CD14-positive monocyte (primary cell): ENCODE results near the gene PRRT1. TPM values are rescaled to one million over a fixed set of nuclear protein-coding genes. Genes with fewer than 3 reads are reported as not detected.

Experiments
- DNase-seq, 3 donors: peaks; one replicate each; pipeline ENCODE4 v3.0.0-alpha.2; 2011 to 2022
- H2AFZ ChIP-seq: 2 replicates; pipeline ENCODE4 v1.6.0; 2012; ENCODE audit warnings: mild to moderate bottlenecking, low read depth, low read length, inconsistent platforms; ENCODE audit not compliant: insufficient read depth, poor library complexity, severe bottlenecking
- H3K27ac ChIP-seq, 2 donors: 1 replicate in 1 of 2; 2 replicates in 1 of 2; pipeline ENCODE4 v1.5.1; 2012 to 2013; ENCODE audit warnings: low read length in 2 of 2, control low read depth in 1 of 2, inconsistent platforms in 1 of 2, low read depth in 1 of 2, mild to moderate bottlenecking in 1 of 2
- H3K27me3 ChIP-seq, 2 donors: one replicate each; pipeline versions ENCODE4 v1.6.0 to v1.6.1; 2011 to 2013; ENCODE audit warnings: low read length in 2 of 2; ENCODE audit not compliant: control insufficient read depth in 2 of 2, insufficient read depth in 2 of 2
- H3K36me3 ChIP-seq, 2 donors: replicated peaks in 1 of 2; 1 replicate in 1 of 2; 2 replicates in 1 of 2; pipeline versions ENCODE4 v1.5.1 to v1.6.1; 2012 to 2013; ENCODE audit warnings: low read length in 2 of 2, control low read depth in 1 of 2, inconsistent platforms in 1 of 2, mild to moderate bottlenecking in 1 of 2; ENCODE audit not compliant: insufficient read depth in 2 of 2, control insufficient read depth in 1 of 2
- H3K4me1 ChIP-seq, 2 donors: 1 replicate in 1 of 2; 2 replicates in 1 of 2; pipeline versions ENCODE4 v1.5.1 to v1.6.1; 2012 to 2013; ENCODE audit warnings: low read length in 2 of 2, control low read depth in 1 of 2, inconsistent platforms in 1 of 2, mild to moderate bottlenecking in 1 of 2, moderate library complexity in 1 of 2; ENCODE audit not compliant: insufficient read depth in 2 of 2, control insufficient read depth in 1 of 2
- H3K4me2 ChIP-seq: replicated peaks from 2 replicates; pipeline ENCODE3; 2012; ENCODE audit warnings: low read length, moderate library complexity, mild to moderate bottlenecking; ENCODE audit not compliant: poor library complexity, severe bottlenecking; ENCODE audit errors: extremely low read depth
- H3K4me3 ChIP-seq, 3 experiments: fragments of 200-600 bp in 1 of 3; sonication (generic) in 1 of 3; replicated peaks in 1 of 3; 1 replicate in 2 of 3; 2 replicates in 1 of 3; pipeline ENCODE4 v1.5.1; 2011 to 2013; ENCODE audit warnings: low read length in 3 of 3, mild to moderate bottlenecking in 3 of 3, control low read depth in 2 of 3, low read depth in 2 of 3, inconsistent platforms in 1 of 3, moderate library complexity in 1 of 3
- H3K79me2 ChIP-seq: 2 replicates; pipeline ENCODE4 v1.6.0; 2012; ENCODE audit warnings: mild to moderate bottlenecking, control low read depth, inconsistent platforms, low read length, moderate library complexity; ENCODE audit not compliant: insufficient read depth
- H3K9ac ChIP-seq: 2 replicates; pipeline ENCODE4 v1.6.0; 2017; ENCODE audit warnings: low read length, mild to moderate bottlenecking; ENCODE audit not compliant: insufficient read depth, poor library complexity, severe bottlenecking
- H3K9me3 ChIP-seq, 2 donors: replicated peaks in 1 of 2; 1 replicate in 1 of 2; 2 replicates in 1 of 2; pipeline versions ENCODE4 v1.5.1 to v1.6.1; 2012 to 2013; ENCODE audit warnings: low read length in 2 of 2, control low read depth in 1 of 2; ENCODE audit not compliant: control insufficient read depth in 1 of 2, insufficient read depth in 1 of 2
- H4K20me1 ChIP-seq: 2 replicates; pipeline ENCODE4 v1.6.0; 2012; ENCODE audit warnings: mild to moderate bottlenecking, low read length, control low read depth, moderate library complexity; ENCODE audit not compliant: insufficient read depth
- H3K27ac Mint-ChIP-seq, 7 donors: one replicate each; pipeline ENCODE4 v1.8.0; 2020; ENCODE audit warnings: mild to moderate bottlenecking in 7 of 7, mixed read lengths in 7 of 7, moderate library complexity in 6 of 7, inconsistent platforms in 2 of 7
- H3K27me3 Mint-ChIP-seq, 3 donors: one replicate each; pipeline ENCODE4 v1.8.0; 2021 to 2022; ENCODE audit warnings: low read depth in 3 of 3, mild to moderate bottlenecking in 3 of 3, mixed read lengths in 3 of 3, moderate library complexity in 3 of 3, inconsistent platforms in 1 of 3
- H3K36me3 Mint-ChIP-seq, 2 donors: one replicate each; pipeline ENCODE4 v1.8.0; 2020; ENCODE audit warnings: mixed read lengths in 2 of 2, inconsistent platforms in 1 of 2, mild to moderate bottlenecking in 1 of 2
- H3K4me1 Mint-ChIP-seq: one replicate; pipeline ENCODE4 v1.8.0; 2020; ENCODE audit warnings: mild to moderate bottlenecking, mixed read lengths
- H3K4me3 Mint-ChIP-seq, 2 donors: one replicate each; pipeline ENCODE4 v1.8.0; 2020; ENCODE audit warnings: mild to moderate bottlenecking in 2 of 2, mixed read lengths in 2 of 2, moderate library complexity in 1 of 2
- H3K9me3 Mint-ChIP-seq, 7 donors: one replicate each; pipeline ENCODE4 v1.8.0; 2020 to 2022; ENCODE audit warnings: mixed read lengths in 7 of 7, mild to moderate bottlenecking in 6 of 7, moderate library complexity in 6 of 7, inconsistent platforms in 2 of 7
- WGBS: methylation state at CpG from one replicate; pipeline ENCODE4 v1.1.5; 2013; ENCODE audit warnings: missing lambda C conversion rate; ENCODE audit not compliant: insufficient coverage; 5-methylcytosine and 5-hydroxymethylcytosine counted together
- intact Hi-C, 2 donors: fragments of 100-400 bp; cut with micrococcal nuclease; formaldehyde crosslinking; loops; one replicate each; pipeline versions ENCODE4 v1.15.0 to v1.15.1; 2023
- polyA plus RNA-seq, 3 donors: library from polyadenylated mRNA; depleted of rRNA in 1 of 3; unstranded in 2 of 3; stranded (reverse) in 1 of 3; fragments of 300-500 nt in 2 of 3; fragments of >200 nt in 1 of 3; fragmentation: Illumina TruSeq in 2 of 3; gene quantifications; 1 replicate in 2 of 3; 2 replicates in 1 of 3; pipeline ENCODE4 v1.2.3, GENCODE V29; 2012 to 2021
- TF ChIP-seq, protein P1 (sequence below): fragments of 200-600 bp; IDR thresholded peaks from one replicate; pipeline ENCODE4 v1.8.0; 2022; ENCODE audit warnings: antibody characterized with exemption, mild to moderate bottlenecking

PRRT1 gene
- polyA plus RNA-seq, 3 donors: not detected

DNA sequence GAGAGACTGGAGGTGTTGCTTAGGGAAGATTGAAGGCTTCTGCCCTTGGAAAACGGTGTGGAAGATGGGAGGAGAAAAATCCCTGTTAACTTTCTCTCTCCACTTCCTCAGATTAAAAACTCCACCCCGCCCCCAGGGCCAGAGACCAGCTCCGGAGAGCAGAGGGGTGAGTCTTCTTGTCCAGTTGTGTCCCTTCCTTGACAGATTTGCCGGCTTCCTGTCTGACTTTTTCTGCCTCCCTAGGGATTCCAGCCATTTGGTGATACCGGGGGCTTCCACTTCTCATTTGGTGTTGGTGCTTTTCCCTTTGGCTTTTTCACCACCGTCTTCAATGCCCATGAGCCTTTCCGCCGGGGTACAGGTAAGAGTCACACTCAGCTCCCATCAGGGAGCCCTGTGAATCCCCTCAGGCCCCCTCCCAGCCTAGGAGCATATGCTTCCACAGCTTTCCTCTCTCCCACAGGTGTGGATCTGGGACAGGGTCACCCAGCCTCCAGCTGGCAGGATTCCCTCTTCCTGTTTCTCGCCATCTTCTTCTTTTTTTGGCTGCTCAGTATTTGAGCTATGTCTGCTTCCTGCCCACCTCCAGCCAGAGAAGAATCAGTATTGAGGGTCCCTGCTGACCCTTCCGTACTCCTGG lies 28.1 kb upstream of the PRRT1 start:
- H3K27ac Mint-ChIP-seq: peak overlapping the region in 6 of 7 donors; percentile 64 to 100 (median 80)
- no peak for DNase-seq
- TF ChIP-seq, protein P1, sequence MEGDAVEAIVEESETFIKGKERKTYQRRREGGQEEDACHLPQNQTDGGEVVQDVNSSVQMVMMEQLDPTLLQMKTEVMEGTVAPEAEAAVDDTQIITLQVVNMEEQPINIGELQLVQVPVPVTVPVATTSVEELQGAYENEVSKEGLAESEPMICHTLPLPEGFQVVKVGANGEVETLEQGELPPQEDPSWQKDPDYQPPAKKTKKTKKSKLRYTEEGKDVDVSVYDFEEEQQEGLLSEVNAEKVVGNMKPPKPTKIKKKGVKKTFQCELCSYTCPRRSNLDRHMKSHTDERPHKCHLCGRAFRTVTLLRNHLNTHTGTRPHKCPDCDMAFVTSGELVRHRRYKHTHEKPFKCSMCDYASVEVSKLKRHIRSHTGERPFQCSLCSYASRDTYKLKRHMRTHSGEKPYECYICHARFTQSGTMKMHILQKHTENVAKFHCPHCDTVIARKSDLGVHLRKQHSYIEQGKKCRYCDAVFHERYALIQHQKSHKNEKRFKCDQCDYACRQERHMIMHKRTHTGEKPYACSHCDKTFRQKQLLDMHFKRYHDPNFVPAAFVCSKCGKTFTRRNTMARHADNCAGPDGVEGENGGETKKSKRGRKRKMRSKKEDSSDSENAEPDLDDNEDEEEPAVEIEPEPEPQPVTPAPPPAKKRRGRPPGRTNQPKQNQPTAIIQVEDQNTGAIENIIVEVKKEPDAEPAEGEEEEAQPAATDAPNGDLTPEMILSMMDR: no peak
- peak overlapping the region in 1 of 3 experiments; percentile 94 for H3K4me3 ChIP-seq
- H3K27me3 ChIP-seq: no peaks in the 10 kb centered on the region
- peaks cover 60% of the 10 kb centered on the region for H3K79me2 ChIP-seq
- peaks cover 69% of the 10 kb centered on the region for H3K4me1 Mint-ChIP-seq
- H3K4me2 ChIP-seq: no peak overlapping the region
- peaks cover 54 to 61% of the 10 kb centered on the region in 2 donors for H3K4me1 ChIP-seq
- H3K36me3 ChIP-seq: peaks cover 32 to 47% of the 10 kb centered on the region in 2 donors
- no peaks in the 10 kb centered on the region for H3K9me3 ChIP-seq
- H3K36me3 Mint-ChIP-seq: peaks cover 34 to 42% of the 10 kb centered on the region in 2 donors
- no peak overlapping the region for H2AFZ ChIP-seq
- no peak overlapping the region for H3K9ac ChIP-seq
- intact Hi-C loops: loop anchor here in 1 of 2 donors (2.0 to 5.0 kb wide), 2 partner anchors 15 to 58 kb away; no protein-coding TSS in a partner anchor
- H4K20me1 ChIP-seq: no peaks in the 10 kb centered on the region
- 73% methylated on average over 6 of the region's 10 CpGs for WGBS
- no peak overlapping the region for H3K4me3 Mint-ChIP-seq
- H3K27me3 Mint-ChIP-seq: peaks cover 0 to 4% (median 0%) of the 10 kb centered on the region in 3 donors
- H3K27ac ChIP-seq: peak overlapping the region; percentile 8 to 90
- no peaks in the 10 kb centered on the region for H3K9me3 Mint-ChIP-seq

DNA sequence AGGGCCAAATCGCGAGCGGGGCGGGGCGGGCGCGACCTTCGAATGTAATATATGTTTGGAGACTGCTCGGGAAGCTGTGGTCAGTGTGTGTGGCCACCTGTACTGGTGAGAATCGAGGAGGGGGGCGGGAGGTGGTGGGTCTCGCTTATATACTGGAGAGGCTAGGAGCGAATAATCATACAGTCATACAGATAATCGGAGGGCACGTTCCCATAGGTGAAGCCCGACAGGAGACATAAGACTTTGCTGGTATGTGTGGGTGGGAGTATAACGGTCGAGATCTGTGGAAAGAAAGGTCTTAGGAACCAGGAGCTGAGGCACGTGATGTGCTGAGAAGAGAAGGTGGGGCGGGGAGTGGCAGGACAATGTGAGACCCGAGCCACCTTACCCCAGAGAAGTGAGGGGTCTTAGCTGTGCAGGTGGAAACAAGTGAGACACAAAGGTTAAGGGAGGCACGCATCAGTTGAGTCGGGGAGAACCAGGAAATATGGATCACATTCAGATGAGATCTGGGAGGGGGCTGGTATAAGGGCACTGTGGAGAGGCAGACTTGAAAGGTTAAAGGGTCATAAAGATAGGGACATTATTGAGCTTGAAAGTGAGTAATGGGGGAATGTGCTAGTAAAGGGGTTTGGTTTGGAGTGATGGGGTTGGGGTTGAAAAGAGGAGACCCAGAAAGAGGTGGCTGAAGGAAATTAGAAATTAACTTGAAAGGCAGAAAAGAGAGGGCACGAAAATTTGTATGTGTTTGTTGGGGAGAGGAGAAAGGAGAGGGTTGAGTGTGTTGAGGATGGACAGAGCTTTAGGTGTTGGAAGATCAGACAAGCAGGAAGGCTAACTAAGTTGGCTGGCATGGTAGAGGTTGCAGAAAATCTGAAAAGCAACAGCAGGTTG lies 27.1 kb upstream of the PRRT1 start:
- peaks cover 27 to 37% of the 10 kb centered on the region in 2 donors for H3K36me3 Mint-ChIP-seq
- 3% methylated on average over 20 of the region's 24 CpGs for WGBS

More for the DNA sequence above, 27.1 kb upstream of the PRRT1 start:
- Mint-ChIP-seq H3K4me3 (peak overlapping the region; percentile 90 to 98), H3K27ac (peak overlapping the region; percentile 96 to 100 (median 100)), H3K4me1 (peaks cover 77% of the 10 kb centered on the region), H3K9me3 (no peaks in the 10 kb centered on the region), H3K27me3 (peaks cover 0 to 4% (median 0%) of the 10 kb centered on the region in 3 donors)
- Histone ChIP-seq H2AFZ (peak overlapping the region; percentile 70), H3K79me2 (peaks cover 62% of the 10 kb centered on the region), H3K27ac (peak overlapping the region; percentile 89 to 90), H3K4me2 (peak overlapping the region; percentile 97), H3K36me3 (peaks cover 26 to 39% of the 10 kb centered on the region in 2 donors), H3K4me3 (peak overlapping the region; percentile 57 to 94 (median 82)), H3K4me1 (peaks cover 57 to 65% of the 10 kb centered on the region in 2 donors), H3K9me3 (no peaks in the 10 kb centered on the region), H3K9ac (peak overlapping the region; percentile 56), H3K27me3 (no peaks in the 10 kb centered on the region), H4K20me1 (no peaks in the 10 kb centered on the region)
- TF ChIP-seq, protein P1: no peak
- intact Hi-C loops: loop anchor here (1.0 to 5.0 kb wide), 4 partner anchors 16 to 56 kb away; partner anchors contain the start of gene FKBPL (in 1 of the 2)
- DNase-seq: peak in 1 of 3 donors; percentile 23
